ENCODE results near the gene TIMP2.
"Not testable (repeated sequence)": the region's sequence is repeated elsewhere in the genome, so short reads cannot be mapped to it uniquely, and the experiment has no call there.

The TIMP2 gene

GRCh38 chr17:78946131-78946530 lies 20.9 kb upstream of the TIMP2 start:
- peaks cover 5% of the 10 kb centered on the region for H3K9me3 ChIP-seq (ENCODE audit: control insufficient read depth, low read length)
- H3K36me3 ChIP-seq (ENCODE audit: control insufficient read depth, insufficient read depth, low read length) = no peaks in the 10 kb centered on the region
- no peaks in the 10 kb centered on the region for H3K4me1 ChIP-seq (ENCODE audit: control insufficient read depth, insufficient read depth, low read length, poor library complexity, severe bottlenecking)
- H3K4me3 ChIP-seq (ENCODE audit: insufficient read depth, low read depth, low read length, poor library complexity, severe bottlenecking) = no peak overlapping the region
- H3K27ac ChIP-seq (ENCODE audit: insufficient read depth, low read length, poor library complexity, severe bottlenecking) = no peak overlapping the region
- H3K27me3 ChIP-seq (replicated peaks; ENCODE audit: control insufficient read depth, insufficient read depth, low read length, poor library complexity, severe bottlenecking) = no peaks in the 10 kb centered on the region
- no peak for DNase-seq

GRCh38 chr17:78945455-78945854 lies 20.3 kb upstream of the TIMP2 start:
- H3K4me3 ChIP-seq (ENCODE audit: insufficient read depth, low read depth, low read length, poor library complexity, severe bottlenecking); H3K27ac ChIP-seq (ENCODE audit: insufficient read depth, low read length, poor library complexity, severe bottlenecking); DNase-seq; H3K9me3 ChIP-seq (ENCODE audit: control insufficient read depth, low read length); H3K4me1 ChIP-seq (ENCODE audit: control insufficient read depth, insufficient read depth, low read length, poor library complexity, severe bottlenecking); H3K27me3 ChIP-seq (replicated peaks; ENCODE audit: control insufficient read depth, insufficient read depth, low read length, poor library complexity, severe bottlenecking); H3K36me3 ChIP-seq (ENCODE audit: control insufficient read depth, insufficient read depth, low read length): not testable (repeated sequence)

GRCh38 chr17:78944956-78945355 lies 19.8 kb upstream of the TIMP2 start:
- no peak overlapping the region for H3K27ac ChIP-seq (ENCODE audit: insufficient read depth, low read length, poor library complexity, severe bottlenecking)

GRCh38 chr17:78944026-78944425 lies 18.8 kb upstream of the TIMP2 start:
- no peak overlapping the region for H3K27ac ChIP-seq (ENCODE audit: insufficient read depth, low read length, poor library complexity, severe bottlenecking)
- H3K9me3 ChIP-seq (ENCODE audit: control insufficient read depth, low read length) = no peaks in the 10 kb centered on the region
- no peak for DNase-seq
- H3K4me1 ChIP-seq (ENCODE audit: control insufficient read depth, insufficient read depth, low read length, poor library complexity, severe bottlenecking) = no peaks in the 10 kb centered on the region
- H3K27me3 ChIP-seq (replicated peaks; ENCODE audit: control insufficient read depth, insufficient read depth, low read length, poor library complexity, severe bottlenecking) = no peaks in the 10 kb centered on the region
- no peaks in the 10 kb centered on the region for H3K36me3 ChIP-seq (ENCODE audit: control insufficient read depth, insufficient read depth, low read length)
- H3K4me3 ChIP-seq (ENCODE audit: insufficient read depth, low read depth, low read length, poor library complexity, severe bottlenecking) = no peak overlapping the region

More at GRCh38 chr17:78944956-78945355, 19.8 kb upstream of the TIMP2 start:
- Histone ChIP-seq H3K9me3 (ENCODE audit: control insufficient read depth, low read length) (no peaks in the 10 kb centered on the region), H3K4me1 (ENCODE audit: control insufficient read depth, insufficient read depth, low read length, poor library complexity, severe bottlenecking) (no peaks in the 10 kb centered on the region), H3K27me3 (replicated peaks; ENCODE audit: control insufficient read depth, insufficient read depth, low read length, poor library complexity, severe bottlenecking) (no peaks in the 10 kb centered on the region), H3K36me3 (ENCODE audit: control insufficient read depth, insufficient read depth, low read length) (no peaks in the 10 kb centered on the region), H3K4me3 (ENCODE audit: insufficient read depth, low read depth, low read length, poor library complexity, severe bottlenecking) (no peak overlapping the region)
- DNase-seq = no peak

- H3K27ac ChIP-seq (ENCODE audit: insufficient read depth, low read length, poor library complexity, severe bottlenecking) = no peak overlapping the region
- no peaks in the 10 kb centered on the region for H3K9me3 ChIP-seq (ENCODE audit: control insufficient read depth, low read length)
- no peak for DNase-seq
- H3K4me1 ChIP-seq (ENCODE audit: control insufficient read depth, insufficient read depth, low read length, poor library complexity, severe bottlenecking) = no peaks in the 10 kb centered on the region
- no peaks in the 10 kb centered on the region for H3K36me3 ChIP-seq (ENCODE audit: control insufficient read depth, insufficient read depth, low read length)
- H3K4me3 ChIP-seq (ENCODE audit: insufficient read depth, low read depth, low read length, poor library complexity, severe bottlenecking) = no peak overlapping the region
- H3K27me3 ChIP-seq (replicated peaks; ENCODE audit: control insufficient read depth, insufficient read depth, low read length, poor library complexity, severe bottlenecking) = no peaks in the 10 kb centered on the region
Observed at GRCh38 chr17:78940708-78941107, 15.5 kb upstream of the TIMP2 start.

GRCh38 chr17:78940258-78940657 lies 15.1 kb upstream of the TIMP2 start:
- Histone ChIP-seq H3K4me1 (ENCODE audit: control insufficient read depth, insufficient read depth, low read length, poor library complexity, severe bottlenecking) (no peaks in the 10 kb centered on the region), H3K27me3 (replicated peaks; ENCODE audit: control insufficient read depth, insufficient read depth, low read length, poor library complexity, severe bottlenecking) (no peaks in the 10 kb centered on the region), H3K36me3 (ENCODE audit: control insufficient read depth, insufficient read depth, low read length) (no peaks in the 10 kb centered on the region), H3K9me3 (ENCODE audit: control insufficient read depth, low read length) (no peaks in the 10 kb centered on the region), H3K4me3 (ENCODE audit: insufficient read depth, low read depth, low read length, poor library complexity, severe bottlenecking) (no peak overlapping the region), H3K27ac (ENCODE audit: insufficient read depth, low read length, poor library complexity, severe bottlenecking) (no peak overlapping the region)
- DNase-seq = no peak

GRCh38 chr17:78939615-78940014 lies 14.4 kb upstream of the TIMP2 start:
- Histone ChIP-seq H3K4me3 (ENCODE audit: insufficient read depth, low read depth, low read length, poor library complexity, severe bottlenecking) (no peak overlapping the region), H3K27me3 (replicated peaks; ENCODE audit: control insufficient read depth, insufficient read depth, low read length, poor library complexity, severe bottlenecking) (no peaks in the 10 kb centered on the region), H3K4me1 (ENCODE audit: control insufficient read depth, insufficient read depth, low read length, poor library complexity, severe bottlenecking) (no peaks in the 10 kb centered on the region), H3K9me3 (ENCODE audit: control insufficient read depth, low read length) (no peaks in the 10 kb centered on the region), H3K36me3 (ENCODE audit: control insufficient read depth, insufficient read depth, low read length) (no peaks in the 10 kb centered on the region), H3K27ac (ENCODE audit: insufficient read depth, low read length, poor library complexity, severe bottlenecking) (no peak overlapping the region)
- no peak for DNase-seq

GRCh38 chr17:78937561-78937960 lies 12.4 kb upstream of the TIMP2 start:
- H3K27ac ChIP-seq (ENCODE audit: insufficient read depth, low read length, poor library complexity, severe bottlenecking) = no peak overlapping the region
- DNase-seq = no peak
- peaks cover 9% of the 10 kb centered on the region for H3K4me1 ChIP-seq (ENCODE audit: control insufficient read depth, insufficient read depth, low read length, poor library complexity, severe bottlenecking)
- no peak overlapping the region for H3K4me3 ChIP-seq (ENCODE audit: insufficient read depth, low read depth, low read length, poor library complexity, severe bottlenecking)
- H3K36me3 ChIP-seq (ENCODE audit: control insufficient read depth, insufficient read depth, low read length) = no peaks in the 10 kb centered on the region
- H3K27me3 ChIP-seq (replicated peaks; ENCODE audit: control insufficient read depth, insufficient read depth, low read length, poor library complexity, severe bottlenecking) = no peaks in the 10 kb centered on the region
- no peaks in the 10 kb centered on the region for H3K9me3 ChIP-seq (ENCODE audit: control insufficient read depth, low read length)

- Histone ChIP-seq H3K9me3 (ENCODE audit: control insufficient read depth, low read length) (no peaks in the 10 kb centered on the region), H3K27me3 (replicated peaks; ENCODE audit: control insufficient read depth, insufficient read depth, low read length, poor library complexity, severe bottlenecking) (no peaks in the 10 kb centered on the region), H3K36me3 (ENCODE audit: control insufficient read depth, insufficient read depth, low read length) (no peaks in the 10 kb centered on the region), H3K4me3 (ENCODE audit: insufficient read depth, low read depth, low read length, poor library complexity, severe bottlenecking) (no peak overlapping the region), H3K4me1 (ENCODE audit: control insufficient read depth, insufficient read depth, low read length, poor library complexity, severe bottlenecking) (peaks cover 9% of the 10 kb centered on the region), H3K27ac (ENCODE audit: insufficient read depth, low read length, poor library complexity, severe bottlenecking) (no peak overlapping the region)
- DNase-seq = no peak
Observed at GRCh38 chr17:78935419-78936323, 10.5 kb upstream of the TIMP2 start.

GRCh38 chr17:78934681-78935418 lies 9.7 kb upstream of the TIMP2 start:
- Histone ChIP-seq H3K9me3 (ENCODE audit: control insufficient read depth, low read length) (no peaks in the 10 kb centered on the region), H3K36me3 (ENCODE audit: control insufficient read depth, insufficient read depth, low read length) (no peaks in the 10 kb centered on the region), H3K27ac (ENCODE audit: insufficient read depth, low read length, poor library complexity, severe bottlenecking) (no peak overlapping the region), H3K27me3 (replicated peaks; ENCODE audit: control insufficient read depth, insufficient read depth, low read length, poor library complexity, severe bottlenecking) (no peaks in the 10 kb centered on the region), H3K4me1 (ENCODE audit: control insufficient read depth, insufficient read depth, low read length, poor library complexity, severe bottlenecking) (peaks cover 9% of the 10 kb centered on the region), H3K4me3 (ENCODE audit: insufficient read depth, low read depth, low read length, poor library complexity, severe bottlenecking) (no peak overlapping the region)
- no peak for DNase-seq
